Measurements from ENCODE around the gene CASR. TPM values are rescaled to one million over a fixed set of nuclear protein-coding genes. Genes with fewer than 3 reads are reported as not detected.
"Not testable (repeated sequence)": the region's sequence is repeated elsewhere in the genome, so short reads cannot be mapped to it uniquely, and the experiment has no call there.

The CASR gene
- total RNA-seq, 1 experiment from 2014 or later = not detected

DNA sequence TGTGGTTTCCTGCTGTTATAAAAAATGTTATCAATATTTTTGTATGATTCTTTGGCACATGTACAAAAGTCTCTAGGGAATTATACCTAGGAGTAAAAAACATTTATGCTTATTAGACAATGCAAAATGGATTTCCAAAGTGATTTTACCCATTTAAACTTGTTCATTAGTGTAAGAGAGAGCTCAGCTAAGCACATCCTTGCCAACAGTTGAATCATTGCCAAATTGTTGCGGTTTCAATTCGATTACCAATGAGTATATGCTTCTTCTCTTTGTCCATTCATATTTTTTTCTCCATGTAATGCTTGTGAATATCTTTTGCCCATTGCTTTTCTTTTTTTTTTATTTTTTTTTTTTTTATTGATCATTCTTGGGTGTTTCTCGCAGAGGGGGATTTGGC is 17.2 kb downstream of the CASR start:
- BruUV-seq (replicated peaks) = no TSS peak
- POLR2A ChIA-PET (ENCODE audit: low non-redundant PET) = no interaction called here
- Histone ChIP-seq H3K27ac (ENCODE audit: low read depth, low read length, poor library complexity, severe bottlenecking) (no peak overlapping the region), H3K4me3 (ENCODE audit: low read depth, low read length, poor library complexity, severe bottlenecking) (no peak overlapping the region), H3K27me3 (replicated peaks; ENCODE audit: insufficient read depth, low read depth, low read length, poor library complexity) (peaks cover 10% of the 10 kb centered on the region), H3K9me3 (ENCODE audit: low read depth, low read length, poor library complexity, severe bottlenecking) (no peaks in the 10 kb centered on the region), H3K4me1 (ENCODE audit: insufficient read depth, low read length, poor library complexity, severe bottlenecking) (no peaks in the 10 kb centered on the region), H3K36me3 (ENCODE audit: insufficient read depth, low read length, poor library complexity, severe bottlenecking) (no peaks in the 10 kb centered on the region)
- intact Hi-C loops (cut with micrococcal nuclease; ENCODE audit: unreplicated experiment) = no loop called here
- CTCF ChIA-PET = no interaction called here
- DNase-seq (ENCODE audit: low spot score) = no peak
- no peak for TF ChIP-seq EZH2 (IDR thresholded peaks at IDR 0.05; ENCODE audit: borderline replicate concordance, low read depth, low read length, poor library complexity, severe bottlenecking)
- TF ChIP-seq, protein P1, sequence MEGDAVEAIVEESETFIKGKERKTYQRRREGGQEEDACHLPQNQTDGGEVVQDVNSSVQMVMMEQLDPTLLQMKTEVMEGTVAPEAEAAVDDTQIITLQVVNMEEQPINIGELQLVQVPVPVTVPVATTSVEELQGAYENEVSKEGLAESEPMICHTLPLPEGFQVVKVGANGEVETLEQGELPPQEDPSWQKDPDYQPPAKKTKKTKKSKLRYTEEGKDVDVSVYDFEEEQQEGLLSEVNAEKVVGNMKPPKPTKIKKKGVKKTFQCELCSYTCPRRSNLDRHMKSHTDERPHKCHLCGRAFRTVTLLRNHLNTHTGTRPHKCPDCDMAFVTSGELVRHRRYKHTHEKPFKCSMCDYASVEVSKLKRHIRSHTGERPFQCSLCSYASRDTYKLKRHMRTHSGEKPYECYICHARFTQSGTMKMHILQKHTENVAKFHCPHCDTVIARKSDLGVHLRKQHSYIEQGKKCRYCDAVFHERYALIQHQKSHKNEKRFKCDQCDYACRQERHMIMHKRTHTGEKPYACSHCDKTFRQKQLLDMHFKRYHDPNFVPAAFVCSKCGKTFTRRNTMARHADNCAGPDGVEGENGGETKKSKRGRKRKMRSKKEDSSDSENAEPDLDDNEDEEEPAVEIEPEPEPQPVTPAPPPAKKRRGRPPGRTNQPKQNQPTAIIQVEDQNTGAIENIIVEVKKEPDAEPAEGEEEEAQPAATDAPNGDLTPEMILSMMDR (conservative IDR thresholded peaks at IDR 0.05; ENCODE audit: low read depth, low read length) = no peak

DNA sequence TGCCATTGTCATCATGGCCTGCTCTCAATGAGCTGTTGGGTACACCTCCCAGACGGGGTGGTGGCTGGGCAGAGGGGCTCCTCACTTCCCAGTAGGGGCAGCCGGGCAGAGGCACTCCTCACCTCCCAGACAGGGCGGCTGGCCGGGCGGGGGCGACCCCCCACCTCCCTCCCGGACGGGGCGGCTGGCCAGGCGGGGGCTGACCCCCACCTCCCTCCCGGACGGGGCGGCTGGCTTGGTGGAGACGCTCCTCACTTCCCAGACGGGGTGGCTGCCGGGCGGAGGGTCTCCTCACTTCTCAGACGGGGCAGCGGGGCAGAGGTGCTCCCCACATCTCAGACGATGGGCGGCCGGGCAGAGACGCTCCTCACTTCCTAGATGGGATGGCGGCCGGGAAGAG is 18.0 kb downstream of the CASR start:
- DNase-seq (ENCODE audit: low spot score) = not testable (repeated sequence)

DNA sequence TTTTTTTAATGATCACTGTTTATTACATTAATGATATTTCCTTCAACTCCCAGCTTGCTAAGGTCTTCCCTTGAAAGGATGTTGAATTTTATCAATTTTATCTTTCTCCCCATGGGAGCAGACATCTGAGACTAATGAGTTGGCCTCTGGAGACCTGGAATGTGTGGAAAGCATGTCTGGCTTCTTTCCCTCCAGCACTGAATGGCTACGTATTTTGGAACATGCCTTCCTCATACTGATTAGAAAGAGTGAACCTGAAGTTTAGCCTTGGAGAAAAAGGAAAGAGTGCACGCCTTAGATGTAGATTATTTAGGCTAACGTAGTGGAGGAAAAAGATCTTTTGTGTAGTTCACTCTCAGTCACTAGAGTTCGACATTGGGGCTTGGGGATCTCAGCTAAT is 25.1 kb downstream of the CASR start:
- Histone ChIP-seq H3K4me3 (ENCODE audit: low read depth, low read length, poor library complexity, severe bottlenecking) (no peak overlapping the region), H3K36me3 (ENCODE audit: insufficient read depth, low read length, poor library complexity, severe bottlenecking) (no peaks in the 10 kb centered on the region), H3K27me3 (replicated peaks; ENCODE audit: insufficient read depth, low read depth, low read length, poor library complexity) (peaks cover 26% of the 10 kb centered on the region), H3K4me1 (ENCODE audit: insufficient read depth, low read length, poor library complexity, severe bottlenecking) (no peaks in the 10 kb centered on the region), H3K9me3 (ENCODE audit: low read depth, low read length, poor library complexity, severe bottlenecking) (no peaks in the 10 kb centered on the region), H3K27ac (ENCODE audit: low read depth, low read length, poor library complexity, severe bottlenecking) (no peak overlapping the region)
- ChIA-PET POLR2A (ENCODE audit: low non-redundant PET) (no interaction called here), CTCF (no interaction called here)
- no peak for DNase-seq (ENCODE audit: low spot score)
- no TSS peak for BruUV-seq (replicated peaks)
- intact Hi-C loops (cut with micrococcal nuclease; ENCODE audit: unreplicated experiment) = no loop called here
- no peak for TF ChIP-seq EZH2 (IDR thresholded peaks at IDR 0.05; ENCODE audit: borderline replicate concordance, low read depth, low read length, poor library complexity, severe bottlenecking)
- TF ChIP-seq, protein P1 (conservative IDR thresholded peaks at IDR 0.05; ENCODE audit: low read depth, low read length) = no peak

More for the DNA sequence above, 18.0 kb downstream of the CASR start:
- intact Hi-C loops (cut with micrococcal nuclease; ENCODE audit: unreplicated experiment); POLR2A ChIA-PET (ENCODE audit: low non-redundant PET); H3K27ac ChIP-seq (ENCODE audit: low read depth, low read length, poor library complexity, severe bottlenecking); H3K4me3 ChIP-seq (ENCODE audit: low read depth, low read length, poor library complexity, severe bottlenecking); BruUV-seq (replicated peaks); H3K9me3 ChIP-seq (ENCODE audit: low read depth, low read length, poor library complexity, severe bottlenecking); H3K4me1 ChIP-seq (ENCODE audit: insufficient read depth, low read length, poor library complexity, severe bottlenecking); H3K36me3 ChIP-seq (ENCODE audit: insufficient read depth, low read length, poor library complexity, severe bottlenecking); CTCF ChIA-PET: not testable (repeated sequence)
- H3K27me3 ChIP-seq (replicated peaks; ENCODE audit: insufficient read depth, low read depth, low read length, poor library complexity) = peaks cover 17% of the 10 kb centered on the region

DNA sequence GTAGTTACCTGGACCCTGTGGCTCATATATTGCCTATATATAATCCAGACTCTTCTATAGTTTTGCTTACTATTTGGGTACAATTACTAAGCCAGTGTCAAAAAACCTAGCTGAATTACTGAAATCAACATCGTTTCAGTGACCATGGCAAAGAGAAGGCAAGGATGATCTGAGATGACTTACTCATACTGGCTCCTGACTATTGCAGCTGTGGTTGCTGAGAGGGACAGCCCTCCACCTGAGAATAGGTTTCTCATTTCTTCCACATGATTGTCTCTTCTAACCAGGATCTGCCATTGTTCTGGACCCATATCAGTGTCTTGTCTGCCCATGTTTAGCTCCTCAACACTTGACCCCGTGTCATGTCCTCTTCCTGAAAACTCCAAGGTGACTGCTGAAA is 30.2 kb downstream of the CASR start:
- Histone ChIP-seq H3K27ac (ENCODE audit: low read depth, low read length, poor library complexity, severe bottlenecking) (no peak overlapping the region), H3K27me3 (replicated peaks; ENCODE audit: insufficient read depth, low read depth, low read length, poor library complexity) (peaks cover 9% of the 10 kb centered on the region), H3K36me3 (ENCODE audit: insufficient read depth, low read length, poor library complexity, severe bottlenecking) (no peaks in the 10 kb centered on the region), H3K4me3 (ENCODE audit: low read depth, low read length, poor library complexity, severe bottlenecking) (no peak overlapping the region), H3K4me1 (ENCODE audit: insufficient read depth, low read length, poor library complexity, severe bottlenecking) (no peaks in the 10 kb centered on the region), H3K9me3 (ENCODE audit: low read depth, low read length, poor library complexity, severe bottlenecking) (no peaks in the 10 kb centered on the region)
- CTCF ChIA-PET = no interaction called here
- no peak for DNase-seq (ENCODE audit: low spot score)
- POLR2A ChIA-PET (ENCODE audit: low non-redundant PET) = no interaction called here
- TF ChIP-seq EZH2 (IDR thresholded peaks at IDR 0.05; ENCODE audit: borderline replicate concordance, low read depth, low read length, poor library complexity, severe bottlenecking) = no peak
- TF ChIP-seq, protein P1 (conservative IDR thresholded peaks at IDR 0.05; ENCODE audit: low read depth, low read length) = no peak
- no TSS peak for BruUV-seq (replicated peaks)
- intact Hi-C loops (cut with micrococcal nuclease; ENCODE audit: unreplicated experiment) = no loop called here

All from A673 (cell line).